ENCODE results near the gene ABCB4.

- TF ChIP-seq EZH2 (IDR thresholded peaks at IDR 0.05; ENCODE audit: insufficient read depth, low read length), result no peak
- TF ChIP-seq CTCF (IDR thresholded peaks at IDR 0.05; ENCODE audit: insufficient read depth, low read depth, low read length), result no peak
Measured at GRCh38 chr7:87518735-87519134, 43.3 kb upstream of the ABCB4 start.
